ENCODE measurements around the gene STXBP3.
A peak's percentile ranks its signal among the peaks of the same experiment; 100 is the strongest.

STXBP3 gene

DNA sequence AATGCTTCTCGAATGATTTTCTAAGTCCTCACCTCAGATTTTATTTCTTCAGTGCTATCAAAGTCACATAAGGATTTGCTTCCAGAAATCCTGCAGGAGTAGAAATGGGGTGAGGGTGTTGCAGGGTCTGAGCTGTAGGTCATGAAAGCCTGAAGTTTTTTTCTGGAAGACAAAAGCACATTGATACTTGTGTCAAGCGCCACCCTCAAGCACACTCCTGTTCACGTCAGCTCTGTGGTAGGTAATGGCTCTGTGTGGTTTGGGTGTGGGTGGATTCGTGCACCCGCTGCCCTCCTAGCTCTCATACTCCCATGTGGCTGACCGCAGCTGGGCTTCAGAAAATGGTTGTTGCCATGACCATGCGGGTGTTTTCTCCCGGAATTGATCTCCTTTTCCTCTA is 70.5 kb downstream of the STXBP3 start:
- Histone ChIP-seq H3K9ac (ENCODE audit: low read depth in 1 of 2, low read length in 2 of 2) (peak overlapping the region; percentile 24 to 33), H3K27ac (ENCODE audit: low read depth in 2 of 2, low read length in 2 of 2) (peak overlapping the region; percentile 50 to 77), H3K36me3 (ENCODE audit: control insufficient read depth in 2 of 2, insufficient read depth in 2 of 2, low read length in 2 of 2) (no peaks in the 10 kb centered on the region), H3K4me3 (ENCODE audit: low read length in 2 of 2) (peak overlapping the region; percentile 43 to 55), H3K27me3 (ENCODE audit: control insufficient read depth in 2 of 2, insufficient read depth in 2 of 2, low read length in 2 of 2) (no peaks in the 10 kb centered on the region), H3K9me3 (ENCODE audit: control insufficient read depth in 2 of 2, low read length in 2 of 2) (no peaks in the 10 kb centered on the region), H3K4me1 (ENCODE audit: control insufficient read depth in 2 of 2, insufficient read depth in 2 of 2, low read length in 2 of 2) (peaks cover 8 to 16% of the 10 kb centered on the region in 2 donors)

DNA sequence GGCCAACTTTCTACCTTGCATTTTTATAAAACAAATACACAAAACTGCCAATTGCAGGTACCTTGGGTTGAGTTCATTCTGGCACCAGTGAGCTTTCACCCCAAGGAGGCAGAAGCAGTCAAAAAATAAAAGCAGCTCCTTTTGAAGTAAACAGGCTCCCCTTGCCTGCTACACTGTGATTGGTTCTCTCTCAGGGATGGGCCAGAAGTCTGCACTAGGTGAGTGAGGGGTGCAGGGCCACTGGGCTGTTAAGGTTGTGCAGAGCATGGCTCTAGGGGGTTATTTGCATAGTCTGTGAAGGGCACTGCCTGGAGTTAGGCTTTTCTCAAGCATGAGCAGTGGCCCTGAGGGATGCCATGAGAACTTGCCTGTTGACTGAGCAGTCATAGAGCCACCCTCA is 71.3 kb downstream of the STXBP3 start:
- Histone ChIP-seq H3K4me3 (ENCODE audit: low read length in 2 of 2) (no peak overlapping the region), H3K9me3 (ENCODE audit: control insufficient read depth in 2 of 2, low read length in 2 of 2) (no peaks in the 10 kb centered on the region), H3K4me1 (ENCODE audit: control insufficient read depth in 2 of 2, insufficient read depth in 2 of 2, low read length in 2 of 2) (peaks cover 8 to 16% of the 10 kb centered on the region in 2 donors), H3K36me3 (ENCODE audit: control insufficient read depth in 2 of 2, insufficient read depth in 2 of 2, low read length in 2 of 2) (no peaks in the 10 kb centered on the region), H3K27me3 (ENCODE audit: control insufficient read depth in 2 of 2, insufficient read depth in 2 of 2, low read length in 2 of 2) (no peaks in the 10 kb centered on the region), H3K27ac (ENCODE audit: low read depth in 2 of 2, low read length in 2 of 2) (no peak overlapping the region), H3K9ac (ENCODE audit: low read depth in 1 of 2, low read length in 2 of 2) (no peak overlapping the region)

DNA sequence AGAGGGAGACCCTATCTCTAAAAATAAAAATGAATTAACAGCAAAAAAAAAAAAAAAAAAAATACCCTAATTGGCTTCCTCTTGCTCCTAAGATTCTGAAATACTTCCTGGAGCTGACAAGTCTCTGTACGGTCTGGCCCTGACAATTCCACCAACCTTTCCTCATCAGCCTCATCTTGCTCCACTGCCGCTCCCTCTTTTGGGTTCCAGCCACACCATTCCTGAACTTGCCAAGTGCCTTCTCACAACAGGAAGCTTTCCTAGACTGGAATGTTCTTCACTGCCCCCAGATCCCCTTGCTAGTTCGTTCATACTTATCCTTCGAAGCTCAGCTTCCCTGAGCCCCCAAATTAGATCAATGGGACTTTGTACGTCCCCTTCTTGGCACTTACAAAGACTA is 73.4 kb downstream of the STXBP3 start:
- Histone ChIP-seq H3K9ac (ENCODE audit: low read depth in 1 of 2, low read length in 2 of 2) (no peak overlapping the region), H3K27me3 (ENCODE audit: control insufficient read depth in 2 of 2, insufficient read depth in 2 of 2, low read length in 2 of 2) (no peaks in the 10 kb centered on the region), H3K9me3 (ENCODE audit: control insufficient read depth in 2 of 2, low read length in 2 of 2) (no peaks in the 10 kb centered on the region), H3K27ac (ENCODE audit: low read depth in 2 of 2, low read length in 2 of 2) (no peak overlapping the region), H3K4me1 (ENCODE audit: control insufficient read depth in 2 of 2, insufficient read depth in 2 of 2, low read length in 2 of 2) (peaks cover 6 to 16% of the 10 kb centered on the region in 2 donors), H3K36me3 (ENCODE audit: control insufficient read depth in 2 of 2, insufficient read depth in 2 of 2, low read length in 2 of 2) (no peaks in the 10 kb centered on the region), H3K4me3 (ENCODE audit: low read length in 2 of 2) (no peak overlapping the region)

DNA sequence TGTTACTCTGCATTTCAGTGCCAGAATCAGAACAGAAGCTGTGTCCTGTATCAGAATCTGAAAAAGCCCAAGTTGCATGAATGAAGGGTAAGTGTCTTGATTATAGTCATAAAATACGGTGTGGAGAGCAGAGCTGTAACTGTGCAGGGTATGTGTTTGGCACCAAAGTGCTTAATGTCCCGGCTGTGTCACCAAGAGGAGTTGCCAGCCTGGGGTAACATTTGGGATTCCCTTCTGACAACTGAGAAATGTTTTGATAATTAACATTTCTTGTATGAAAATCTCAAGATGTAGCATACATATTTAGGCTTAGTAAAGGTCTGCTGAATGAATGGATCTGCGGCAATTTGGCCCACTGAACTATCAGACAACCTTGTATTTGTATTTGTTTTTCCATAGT is 77.2 kb downstream of the STXBP3 start:
- Histone ChIP-seq H3K9me3 (ENCODE audit: control insufficient read depth in 2 of 2, low read length in 2 of 2) (no peaks in the 10 kb centered on the region), H3K27ac (ENCODE audit: low read depth in 2 of 2, low read length in 2 of 2) (no peak overlapping the region), H3K9ac (ENCODE audit: low read depth in 1 of 2, low read length in 2 of 2) (no peak overlapping the region), H3K4me3 (ENCODE audit: low read length in 2 of 2) (no peak overlapping the region), H3K4me1 (ENCODE audit: control insufficient read depth in 2 of 2, insufficient read depth in 2 of 2, low read length in 2 of 2) (peaks cover 0 to 6% of the 10 kb centered on the region in 2 donors), H3K27me3 (ENCODE audit: control insufficient read depth in 2 of 2, insufficient read depth in 2 of 2, low read length in 2 of 2) (no peaks in the 10 kb centered on the region), H3K36me3 (ENCODE audit: control insufficient read depth in 2 of 2, insufficient read depth in 2 of 2, low read length in 2 of 2) (no peaks in the 10 kb centered on the region)

DNA sequence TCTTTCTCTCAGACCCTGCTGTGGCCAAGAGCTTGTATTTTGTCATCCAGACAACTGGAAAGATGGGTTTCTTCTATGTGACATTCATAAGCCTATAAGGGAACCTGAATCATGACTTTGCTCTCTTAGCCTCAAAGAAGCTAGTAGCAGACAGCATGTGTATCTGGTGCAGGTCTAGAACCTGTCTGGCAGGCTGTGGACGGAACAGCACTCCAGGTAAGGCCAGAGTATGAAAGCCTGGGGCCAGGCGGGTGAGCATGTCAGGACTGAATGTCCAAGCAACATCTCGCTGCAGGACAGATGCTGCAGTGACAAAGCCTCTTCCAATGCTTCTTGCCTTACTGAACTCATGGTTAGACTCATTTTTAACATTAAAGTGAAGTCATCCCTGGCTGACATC is 77.6 kb downstream of the STXBP3 start:
- peaks cover 0 to 6% of the 10 kb centered on the region in 2 donors for H3K4me1 ChIP-seq (ENCODE audit: control insufficient read depth in 2 of 2, insufficient read depth in 2 of 2, low read length in 2 of 2)
- H3K36me3 ChIP-seq (ENCODE audit: control insufficient read depth in 2 of 2, insufficient read depth in 2 of 2, low read length in 2 of 2), result no peaks in the 10 kb centered on the region
- no peak overlapping the region for H3K4me3 ChIP-seq (ENCODE audit: low read length in 2 of 2)
- H3K9me3 ChIP-seq (ENCODE audit: control insufficient read depth in 2 of 2, low read length in 2 of 2), result no peaks in the 10 kb centered on the region
- H3K27ac ChIP-seq (ENCODE audit: low read depth in 2 of 2, low read length in 2 of 2), result no peak overlapping the region
- no peaks in the 10 kb centered on the region for H3K27me3 ChIP-seq (ENCODE audit: control insufficient read depth in 2 of 2, insufficient read depth in 2 of 2, low read length in 2 of 2)
- no peak overlapping the region for H3K9ac ChIP-seq (ENCODE audit: low read depth in 1 of 2, low read length in 2 of 2)

DNA sequence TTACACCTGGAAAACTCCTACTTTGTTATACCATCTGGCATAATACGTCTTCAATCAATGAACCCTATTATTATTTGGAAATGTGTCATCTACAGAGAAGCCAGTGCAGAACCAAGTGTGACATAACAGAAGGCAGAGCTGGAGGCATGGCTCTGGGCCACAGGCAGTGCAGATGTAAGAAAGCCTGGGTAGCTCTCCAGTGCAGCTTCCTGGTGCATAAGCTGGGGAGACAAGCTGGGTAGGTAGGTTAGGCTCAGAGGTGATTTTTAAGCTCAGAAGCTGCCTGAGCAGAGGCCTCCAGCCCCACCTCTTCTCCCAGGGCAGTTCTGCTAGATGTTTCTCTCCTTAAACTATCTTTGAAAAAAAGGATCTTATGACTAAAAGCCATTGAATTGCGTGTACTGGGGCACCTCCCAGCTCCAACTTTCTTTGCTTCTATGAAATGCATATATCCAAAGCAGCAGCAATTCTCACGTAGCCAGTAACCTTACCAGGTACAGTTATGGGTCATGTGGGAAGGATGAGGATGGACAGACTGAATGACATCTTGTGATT is 79.7 kb downstream of the STXBP3 start:
- Histone ChIP-seq H3K36me3 (ENCODE audit: control insufficient read depth in 2 of 2, insufficient read depth in 2 of 2, low read length in 2 of 2) (no peaks in the 10 kb centered on the region), H3K4me3 (ENCODE audit: low read length in 2 of 2) (no peak overlapping the region)

DNA sequence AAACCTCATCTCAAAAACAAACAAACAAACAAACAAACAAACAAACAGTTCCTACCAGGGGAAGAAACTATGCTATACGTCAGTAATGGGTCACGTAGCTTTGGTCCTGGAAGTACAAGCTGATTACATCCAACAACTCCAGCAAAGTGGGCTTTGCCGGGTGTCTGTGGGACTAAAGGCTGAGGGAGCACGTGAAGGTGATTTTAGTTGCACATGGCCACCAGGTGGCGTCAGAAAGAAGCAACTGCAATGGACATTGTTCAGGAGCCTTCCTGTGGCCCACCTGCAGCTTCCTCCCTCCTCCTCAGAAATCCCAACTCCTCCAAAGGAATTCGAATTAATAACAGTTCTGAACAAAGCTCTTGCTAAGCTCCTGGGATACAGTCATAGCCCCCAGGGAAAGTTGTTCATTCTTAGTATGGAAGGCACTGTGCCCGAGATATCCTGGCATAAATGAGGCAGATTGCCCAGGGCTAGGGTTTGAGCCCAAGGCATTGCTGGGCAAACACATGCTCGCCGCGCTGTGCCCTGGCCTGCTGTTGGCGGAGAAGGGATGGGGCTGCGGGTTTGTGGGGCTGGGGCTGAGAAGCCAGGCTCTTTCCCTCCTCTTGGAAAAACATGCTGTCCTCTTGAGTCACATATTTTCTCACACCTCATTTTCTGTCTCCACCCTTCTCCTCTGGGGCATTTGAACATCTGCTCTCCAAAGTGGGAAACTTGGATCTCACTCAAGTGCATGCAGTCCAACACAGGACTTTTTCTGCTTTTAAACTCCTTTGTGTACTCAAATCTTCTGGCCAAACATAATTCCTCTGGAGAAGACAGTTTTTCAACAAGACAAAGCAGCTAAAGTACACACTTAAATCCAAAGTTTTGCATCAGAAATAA is 81.8 kb downstream of the STXBP3 start:
- peak overlapping the region; percentile 4 to 27 for H3K27ac ChIP-seq (ENCODE audit: low read depth in 2 of 2, low read length in 2 of 2)
- no peaks in the 10 kb centered on the region for H3K36me3 ChIP-seq (ENCODE audit: control insufficient read depth in 2 of 2, insufficient read depth in 2 of 2, low read length in 2 of 2)
- H3K27me3 ChIP-seq (ENCODE audit: control insufficient read depth in 2 of 2, insufficient read depth in 2 of 2, low read length in 2 of 2), result no peaks in the 10 kb centered on the region
- no peak overlapping the region for H3K4me3 ChIP-seq (ENCODE audit: low read length in 2 of 2)
- H3K9me3 ChIP-seq (ENCODE audit: control insufficient read depth in 2 of 2, low read length in 2 of 2), result no peaks in the 10 kb centered on the region
- H3K9ac ChIP-seq (ENCODE audit: low read depth in 1 of 2, low read length in 2 of 2), result no peak overlapping the region
- peaks cover 0 to 12% of the 10 kb centered on the region in 2 donors for H3K4me1 ChIP-seq (ENCODE audit: control insufficient read depth in 2 of 2, insufficient read depth in 2 of 2, low read length in 2 of 2)

More for the DNA sequence above, 79.7 kb downstream of the STXBP3 start:
- Histone ChIP-seq H3K9me3 (ENCODE audit: control insufficient read depth in 2 of 2, low read length in 2 of 2) (no peaks in the 10 kb centered on the region), H3K27ac (ENCODE audit: low read depth in 2 of 2, low read length in 2 of 2) (no peak overlapping the region), H3K9ac (ENCODE audit: low read depth in 1 of 2, low read length in 2 of 2) (no peak overlapping the region), H3K4me1 (ENCODE audit: control insufficient read depth in 2 of 2, insufficient read depth in 2 of 2, low read length in 2 of 2) (peaks cover 0 to 8% of the 10 kb centered on the region in 2 donors), H3K27me3 (ENCODE audit: control insufficient read depth in 2 of 2, insufficient read depth in 2 of 2, low read length in 2 of 2) (no peaks in the 10 kb centered on the region)

DNA sequence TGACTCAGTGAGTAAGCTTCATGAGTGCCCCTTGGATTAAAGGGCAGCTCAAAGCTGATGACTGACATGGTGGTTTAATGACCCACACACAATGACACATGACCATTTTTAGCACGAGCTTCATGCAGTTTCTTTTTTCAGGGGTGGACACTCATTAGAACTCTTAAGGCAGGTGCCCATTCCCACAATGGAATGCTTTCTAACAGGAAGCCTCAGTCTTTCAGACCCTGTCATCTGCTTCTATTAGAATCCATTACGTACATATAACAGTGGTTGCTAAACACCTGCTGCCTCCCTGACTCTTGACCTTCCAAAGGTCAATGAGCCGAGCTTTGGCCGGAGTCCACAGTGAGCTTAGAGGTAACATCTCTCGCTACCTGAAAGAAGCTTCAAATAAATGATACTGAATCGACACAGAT is 83.0 kb downstream of the STXBP3 start:
- no peak overlapping the region for H3K9ac ChIP-seq (ENCODE audit: low read depth in 1 of 2, low read length in 2 of 2)
- no peaks in the 10 kb centered on the region for H3K9me3 ChIP-seq (ENCODE audit: control insufficient read depth in 2 of 2, low read length in 2 of 2)
- no peaks in the 10 kb centered on the region for H3K27me3 ChIP-seq (ENCODE audit: control insufficient read depth in 2 of 2, insufficient read depth in 2 of 2, low read length in 2 of 2)
- peak overlapping the region in 1 of 2 donors; percentile 1 for H3K27ac ChIP-seq (ENCODE audit: low read depth in 2 of 2, low read length in 2 of 2)
- peaks cover 0 to 12% of the 10 kb centered on the region in 2 donors for H3K4me1 ChIP-seq (ENCODE audit: control insufficient read depth in 2 of 2, insufficient read depth in 2 of 2, low read length in 2 of 2)
- H3K4me3 ChIP-seq (ENCODE audit: low read length in 2 of 2), result no peak overlapping the region
- H3K36me3 ChIP-seq (ENCODE audit: control insufficient read depth in 2 of 2, insufficient read depth in 2 of 2, low read length in 2 of 2), result no peaks in the 10 kb centered on the region

DNA sequence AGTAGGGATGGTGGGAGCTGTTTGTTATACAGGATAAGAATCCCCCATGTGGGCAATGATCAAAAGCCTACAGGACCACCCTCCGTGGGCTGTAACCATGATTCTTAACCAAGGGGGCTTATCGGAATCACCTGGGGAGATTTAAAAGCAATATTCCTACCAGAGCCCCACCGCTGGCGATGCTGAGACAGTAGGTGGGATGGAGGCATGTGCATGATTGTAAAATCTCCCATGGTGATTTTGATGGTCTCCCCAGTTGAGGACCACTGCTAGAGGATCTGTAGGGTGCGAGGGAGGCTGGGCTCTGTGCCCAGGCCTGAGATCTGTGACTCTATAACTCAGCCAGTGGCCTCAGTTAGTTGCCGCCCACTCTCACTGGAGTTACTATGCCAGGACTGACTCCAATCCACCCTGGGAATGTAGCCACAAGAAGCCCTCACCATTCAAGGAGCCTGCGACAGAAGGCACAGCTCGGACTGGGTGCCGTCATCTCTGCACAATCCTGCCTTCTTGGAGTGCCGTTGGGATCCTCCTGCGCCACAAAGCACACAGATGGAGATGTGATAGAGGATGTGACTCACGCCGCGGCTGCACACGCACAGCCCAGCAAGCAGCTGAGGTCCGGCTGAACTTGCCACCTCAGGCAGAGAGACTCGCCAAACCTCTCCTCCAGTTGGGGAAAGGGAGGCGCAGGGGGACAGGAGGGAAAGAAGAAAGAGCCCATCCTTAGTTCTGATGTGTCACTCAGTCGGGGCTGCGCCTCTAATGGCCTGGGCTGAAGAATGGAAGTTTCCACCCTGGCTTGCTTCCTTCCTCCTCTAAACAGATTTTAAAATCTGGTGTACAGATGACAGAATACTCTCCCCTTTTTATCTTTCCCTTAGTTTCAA is 83.9 kb downstream of the STXBP3 start:
- H3K27ac ChIP-seq (ENCODE audit: low read depth in 2 of 2, low read length in 2 of 2), result peak overlapping the region; percentile 66 to 74
- H3K36me3 ChIP-seq (ENCODE audit: control insufficient read depth in 2 of 2, insufficient read depth in 2 of 2, low read length in 2 of 2), result no peaks in the 10 kb centered on the region
- peak overlapping the region; percentile 18 to 20 for H3K9ac ChIP-seq (ENCODE audit: low read depth in 1 of 2, low read length in 2 of 2)
- no peaks in the 10 kb centered on the region for H3K9me3 ChIP-seq (ENCODE audit: control insufficient read depth in 2 of 2, low read length in 2 of 2)
- peak overlapping the region in 1 of 2 donors; percentile 43 for H3K4me3 ChIP-seq (ENCODE audit: low read length in 2 of 2)
- H3K4me1 ChIP-seq (ENCODE audit: control insufficient read depth in 2 of 2, insufficient read depth in 2 of 2, low read length in 2 of 2), result peaks cover 0 to 12% of the 10 kb centered on the region in 2 donors
- no peaks in the 10 kb centered on the region for H3K27me3 ChIP-seq (ENCODE audit: control insufficient read depth in 2 of 2, insufficient read depth in 2 of 2, low read length in 2 of 2)
